CD8-positive, alpha-beta memory T cell (primary cell): Measurements from ENCODE around the gene SNX27. TPM values are rescaled to one million over a fixed set of nuclear protein-coding genes. Genes with fewer than 3 reads are reported as not detected.

Experiments used
- CTCF ChIA-PET: fragments of 350-600 bp; sonication (Branson Sonifier 250); formaldehyde crosslinking; loops from one replicate; lab custom pipeline; 2021; ENCODE audit warnings: antibody characterized with exemption; lab: Charles Lee
- POLR2A ChIA-PET: fragments of 350-600 bp; sonication (Branson Sonifier 250); formaldehyde crosslinking; loops from one replicate; lab custom pipeline; 2021; ENCODE audit warnings: antibody characterized with exemption; lab: Charles Lee
- DNase-seq, 5 donors: peaks; one replicate each; pipeline versions ENCODE4 v3.0.0 to v3.0.0-alpha.2; 2020 to 2022; ENCODE audit warnings: mixed read lengths in 1 of 5
- H3K27ac ChIP-seq: one replicate; pipeline ENCODE4 v1.7.0; 2013; ENCODE audit warnings: low read depth, mild to moderate bottlenecking, low read length, moderate library complexity
- H3K27me3 ChIP-seq: 2 replicates; pipeline ENCODE4 v1.7.0; 2013; ENCODE audit warnings: low read length, mild to moderate bottlenecking; ENCODE audit not compliant: insufficient read depth, poor library complexity, severe bottlenecking
- H3K36me3 ChIP-seq: 2 replicates; pipeline ENCODE4 v1.7.0; 2013; ENCODE audit warnings: mild to moderate bottlenecking, low read length, moderate library complexity; ENCODE audit not compliant: insufficient read depth
- H3K4me1 ChIP-seq: 2 replicates; pipeline ENCODE4 v1.7.0; 2013; ENCODE audit warnings: mild to moderate bottlenecking, low read length, moderate library complexity; ENCODE audit not compliant: insufficient read depth
- H3K4me3 ChIP-seq: 2 replicates; pipeline ENCODE4 v1.7.0; 2013; ENCODE audit warnings: mild to moderate bottlenecking, low read length
- H3K9me3 ChIP-seq: 2 replicates; pipeline ENCODE4 v1.7.0; 2013; ENCODE audit warnings: mild to moderate bottlenecking, low read length
- H3K27ac Mint-ChIP-seq, 8 donors: one replicate each; pipeline ENCODE4 v1.8.0; 2020 to 2021; ENCODE audit warnings: mixed read lengths in 8 of 8, mild to moderate bottlenecking in 6 of 8, inconsistent platforms in 3 of 8, moderate library complexity in 3 of 8
- H3K27me3 Mint-ChIP-seq, 2 donors: one replicate each; pipeline ENCODE4 v1.8.0; 2020 to 2021; ENCODE audit warnings: mixed read lengths in 2 of 2, mild to moderate bottlenecking in 1 of 2, moderate library complexity in 1 of 2
- H3K36me3 Mint-ChIP-seq, 3 donors: one replicate each; pipeline ENCODE4 v1.8.0; 2020 to 2021; ENCODE audit warnings: mixed read lengths in 3 of 3, inconsistent platforms in 1 of 3, mild to moderate bottlenecking in 1 of 3
- H3K4me1 Mint-ChIP-seq, 3 donors: one replicate each; pipeline ENCODE4 v1.8.0; 2020 to 2021; ENCODE audit warnings: mixed read lengths in 3 of 3, inconsistent platforms in 1 of 3, mild to moderate bottlenecking in 1 of 3
- H3K4me3 Mint-ChIP-seq, 7 donors: one replicate each; pipeline ENCODE4 v1.8.0; 2020 to 2021; ENCODE audit warnings: mixed read lengths in 7 of 7, mild to moderate bottlenecking in 6 of 7, moderate library complexity in 4 of 7, inconsistent platforms in 2 of 7
- H3K9me3 Mint-ChIP-seq, 5 donors: one replicate each; pipeline ENCODE4 v1.8.0; 2020 to 2022; ENCODE audit warnings: mixed read lengths in 5 of 5, mild to moderate bottlenecking in 3 of 5, moderate library complexity in 2 of 5, inconsistent platforms in 1 of 5
- polyA plus RNA-seq: library from polyadenylated mRNA; unstranded; fragments of 300-500 nt; fragmentation: Illumina TruSeq; gene quantifications from one replicate; pipeline ENCODE4 v1.2.3, GENCODE V29; 2021
- total RNA-seq, 2 experiments: library from RNA; stranded (reverse); gene quantifications; one replicate each; pipeline ENCODE4 v1.2.3, GENCODE V29; 2021

The SNX27 gene
- total and polyA plus RNA-seq, 3 experiments from 2014 or later: 13.7 to 32.1 (median 30.1) TPM

GRCh38 chr1:151714820-151715725 lies 103.2 kb downstream of the SNX27 start:
- no peak for DNase-seq
- Histone ChIP-seq H3K4me1 (peaks cover 9% of the 10 kb centered on the region), H3K27me3 (peaks cover 9% of the 10 kb centered on the region), H3K9me3 (no peaks in the 10 kb centered on the region), H3K36me3 (no peaks in the 10 kb centered on the region), H3K27ac (no peak overlapping the region), H3K4me3 (no peak overlapping the region)
- Mint-ChIP-seq H3K4me1 (peaks cover 6 to 17% (median 16%) of the 10 kb centered on the region in 3 donors), H3K4me3 (peak overlapping the region in 1 of 7 donors; percentile 17), H3K36me3 (no peaks in the 10 kb centered on the region), H3K27me3 (peaks cover 44 to 72% of the 10 kb centered on the region in 2 donors), H3K27ac (peak overlapping the region in 1 of 8 donors; percentile 32), H3K9me3 (peaks cover 0 to 1% (median 0%) of the 10 kb centered on the region in 5 donors)
- POLR2A ChIA-PET: no interaction called here
- CTCF ChIA-PET: interaction anchor here (1.3 kb wide), 1 partner anchor 122 kb away, joined by 4 read pairs; no protein-coding TSS in a partner anchor

GRCh38 chr1:151715726-151716404 lies 104.0 kb downstream of the SNX27 start:
- Mint-ChIP-seq H3K27ac (peak overlapping the region in 1 of 8 donors; percentile 32), H3K27me3 (peaks cover 46 to 79% of the 10 kb centered on the region in 2 donors), H3K9me3 (peaks cover 0 to 1% (median 0%) of the 10 kb centered on the region in 5 donors), H3K36me3 (no peaks in the 10 kb centered on the region), H3K4me1 (peaks cover 14 to 25% (median 24%) of the 10 kb centered on the region in 3 donors), H3K4me3 (peak overlapping the region in 1 of 7 donors; percentile 17)
- H3K27ac ChIP-seq: no peak overlapping the region
- H3K36me3 ChIP-seq: no peaks in the 10 kb centered on the region
- no peak overlapping the region for H3K4me3 ChIP-seq
- no peaks in the 10 kb centered on the region for H3K9me3 ChIP-seq
- H3K4me1 ChIP-seq: peaks cover 17% of the 10 kb centered on the region
- POLR2A ChIA-PET: interaction anchor here (0.7 kb wide), 1 partner anchor 47 kb away, joined by 3 read pairs; the partner anchor contains the start of gene MRPL9
- peaks cover 9% of the 10 kb centered on the region for H3K27me3 ChIP-seq
- CTCF ChIA-PET: interaction anchor here (1.3 kb wide), 1 partner anchor 121 kb away, joined by 4 read pairs; no protein-coding TSS in a partner anchor
- no peak for DNase-seq

DNA sequence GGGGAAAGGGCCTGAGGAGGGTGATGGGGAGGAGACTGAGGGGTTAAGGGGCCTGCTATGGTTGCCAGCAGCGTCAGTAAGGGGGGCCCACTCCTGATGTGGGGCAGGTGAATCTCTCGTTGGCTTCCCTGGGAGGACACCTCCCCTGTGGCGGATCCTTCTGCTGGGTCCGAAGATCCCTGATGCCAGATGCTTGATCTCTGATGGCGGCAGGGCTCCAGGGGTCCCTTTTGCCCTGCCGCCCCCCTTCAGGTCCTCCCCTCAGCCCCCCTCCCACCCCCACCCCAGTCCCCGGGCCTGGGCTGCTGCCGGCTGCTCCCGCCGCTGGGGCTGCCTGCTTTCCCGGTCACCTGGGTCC lies 104.5 kb downstream of the SNX27 start:
- ChIA-PET POLR2A (no interaction called here), CTCF (no interaction called here)
- H3K27ac ChIP-seq: no peak overlapping the region
- peaks cover 46 to 79% of the 10 kb centered on the region in 2 donors for H3K27me3 Mint-ChIP-seq
- no peaks in the 10 kb centered on the region for H3K9me3 ChIP-seq
- H3K4me3 Mint-ChIP-seq: no peak overlapping the region
- no peak for DNase-seq
- peaks cover 19% of the 10 kb centered on the region for H3K4me1 ChIP-seq
- H3K27me3 ChIP-seq: peaks cover 9% of the 10 kb centered on the region
- H3K4me3 ChIP-seq: no peak overlapping the region
- no peak overlapping the region for H3K27ac Mint-ChIP-seq
- peaks cover 0 to 1% (median 0%) of the 10 kb centered on the region in 5 donors for H3K9me3 Mint-ChIP-seq
- no peaks in the 10 kb centered on the region for H3K36me3 ChIP-seq
- H3K36me3 Mint-ChIP-seq: no peaks in the 10 kb centered on the region
- H3K4me1 Mint-ChIP-seq: peaks cover 17 to 28% (median 27%) of the 10 kb centered on the region in 3 donors

DNA sequence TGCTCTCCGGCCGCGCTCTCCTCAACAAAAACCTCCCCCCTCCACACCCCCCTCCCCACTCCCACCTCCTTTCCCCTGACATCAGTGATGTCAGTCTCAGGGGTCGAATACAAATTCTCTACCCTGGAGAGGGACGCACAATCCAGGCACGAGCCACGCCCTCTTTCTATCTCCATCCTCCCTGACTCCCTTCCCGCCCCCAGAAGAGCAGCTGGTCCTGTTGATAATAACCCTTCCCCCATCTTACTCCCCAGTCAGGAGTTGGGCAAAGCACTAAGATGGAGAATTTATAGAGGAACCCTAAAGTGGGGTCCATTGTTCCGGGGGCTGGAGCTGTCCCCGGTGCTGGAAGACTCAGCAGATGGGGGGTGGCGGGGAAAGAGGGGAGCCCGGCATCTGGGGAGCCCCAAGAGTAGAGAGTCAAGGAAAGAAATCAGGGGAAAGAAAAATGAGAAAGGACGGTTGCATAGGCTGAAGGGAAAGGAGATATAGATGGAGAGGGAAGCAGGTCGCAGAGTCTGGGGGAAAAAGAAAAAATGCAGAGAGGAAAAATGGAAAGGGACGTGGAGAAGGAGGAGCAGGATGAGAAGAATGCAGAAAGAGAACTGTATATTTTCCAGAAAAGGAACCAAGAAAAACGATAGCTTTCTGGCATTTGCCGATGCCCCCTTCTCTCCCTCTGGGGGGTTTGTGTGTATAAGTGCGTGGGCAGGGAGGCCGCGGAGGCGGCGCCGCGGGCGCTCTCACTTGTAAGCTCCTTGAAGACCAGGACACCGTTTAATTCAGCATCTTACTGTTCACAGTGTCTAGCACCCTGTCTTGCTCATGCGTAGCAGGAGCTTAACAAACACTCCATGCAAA lies 105.2 kb downstream of the SNX27 start, which contains the start of gene CELF3:
Gene CELF3, minus strand, starts transcription at position 33 of the 861 bp plus-strand sequence. CDS start 783 bp downstream, outside the sequence.
- peak in 3 of 5 donors; percentile 26 to 56 (median 35) for DNase-seq
- peaks cover 41 to 78% of the 10 kb centered on the region in 2 donors for H3K27me3 Mint-ChIP-seq
- peak within 1 kb of the TSS in 5 of 7 donors; percentile 23 to 79 (median 38) for H3K4me3 Mint-ChIP-seq
- no peaks in the 10 kb centered on the region for H3K36me3 Mint-ChIP-seq
- POLR2A ChIA-PET: no interaction called here
- CTCF ChIA-PET: interaction anchor here (1.4 kb wide), 1 partner anchor 123 kb away, joined by 3 read pairs; no protein-coding TSS in a partner anchor
- peaks cover 13% of the 10 kb centered on the region for H3K27me3 ChIP-seq
- H3K27ac Mint-ChIP-seq: peak within 1 kb of the TSS in 2 of 8 donors; percentile 32 to 68
- no peak within 1 kb of the TSS for H3K27ac ChIP-seq
- H3K4me1 ChIP-seq: peaks cover 25% of the 10 kb centered on the region
- H3K36me3 ChIP-seq: no peaks in the 10 kb centered on the region
- no peaks in the 10 kb centered on the region for H3K9me3 ChIP-seq
- H3K4me3 ChIP-seq: no peak within 1 kb of the TSS
- peaks cover 23 to 33% (median 33%) of the 10 kb centered on the region in 3 donors for H3K4me1 Mint-ChIP-seq
- peaks cover 0 to 1% (median 0%) of the 10 kb centered on the region in 5 donors for H3K9me3 Mint-ChIP-seq

GRCh38 chr1:151718011-151718431 lies 106.2 kb downstream of the SNX27 start:
- H3K27ac Mint-ChIP-seq: no peak overlapping the region
- no peak for DNase-seq
- H3K4me1 Mint-ChIP-seq: peaks cover 24 to 36% (median 35%) of the 10 kb centered on the region in 3 donors
- ChIA-PET POLR2A (no interaction called here), CTCF (interaction anchor here (1.4 kb wide), 1 partner anchor 124 kb away, joined by 3 read pairs; no protein-coding TSS in a partner anchor)
- Histone ChIP-seq H3K36me3 (no peaks in the 10 kb centered on the region), H3K4me1 (peaks cover 28% of the 10 kb centered on the region), H3K27ac (no peak overlapping the region), H3K27me3 (peaks cover 19% of the 10 kb centered on the region), H3K9me3 (no peaks in the 10 kb centered on the region), H3K4me3 (no peak overlapping the region)
- H3K9me3 Mint-ChIP-seq: peaks cover 0 to 1% (median 0%) of the 10 kb centered on the region in 5 donors
- peak overlapping the region in 1 of 7 donors; percentile 33 for H3K4me3 Mint-ChIP-seq
- no peaks in the 10 kb centered on the region for H3K36me3 Mint-ChIP-seq
- H3K27me3 Mint-ChIP-seq: peaks cover 41 to 70% of the 10 kb centered on the region in 2 donors

GRCh38 chr1:151718666-151719065 lies 106.8 kb downstream of the SNX27 start:
- H3K36me3 Mint-ChIP-seq: no peaks in the 10 kb centered on the region
- peaks cover 21% of the 10 kb centered on the region for H3K27me3 ChIP-seq

GRCh38 chr1:151720125-151720524 lies 108.3 kb downstream of the SNX27 start:
- no peak overlapping the region for H3K4me3 ChIP-seq
- H3K36me3 Mint-ChIP-seq: no peaks in the 10 kb centered on the region

More at GRCh38 chr1:151718666-151719065, 106.8 kb downstream of the SNX27 start:
- H3K4me1 Mint-ChIP-seq: peaks cover 24 to 36% (median 35%) of the 10 kb centered on the region in 3 donors
- Histone ChIP-seq H3K27ac (no peak overlapping the region), H3K36me3 (no peaks in the 10 kb centered on the region), H3K9me3 (no peaks in the 10 kb centered on the region), H3K4me1 (peaks cover 28% of the 10 kb centered on the region), H3K4me3 (no peak overlapping the region)
- no peak overlapping the region for H3K4me3 Mint-ChIP-seq
- POLR2A ChIA-PET: no interaction called here
- peaks cover 43 to 66% of the 10 kb centered on the region in 2 donors for H3K27me3 Mint-ChIP-seq
- H3K27ac Mint-ChIP-seq: no peak overlapping the region
- peaks cover 0 to 1% (median 0%) of the 10 kb centered on the region in 5 donors for H3K9me3 Mint-ChIP-seq
- CTCF ChIA-PET: no interaction called here
- no peak for DNase-seq

More at GRCh38 chr1:151720125-151720524, 108.3 kb downstream of the SNX27 start:
- peak overlapping the region in 3 of 8 donors; percentile 1 to 26 (median 20) for H3K27ac Mint-ChIP-seq
- CTCF ChIA-PET: interaction anchor here (1.0 kb wide), 1 partner anchor 15 kb away, joined by 5 read pairs; no protein-coding TSS in a partner anchor
- Histone ChIP-seq H3K36me3 (no peaks in the 10 kb centered on the region), H3K27me3 (peaks cover 29% of the 10 kb centered on the region), H3K9me3 (no peaks in the 10 kb centered on the region), H3K27ac (no peak overlapping the region), H3K4me1 (peaks cover 28% of the 10 kb centered on the region)
- peaks cover 0 to 1% (median 0%) of the 10 kb centered on the region in 5 donors for H3K9me3 Mint-ChIP-seq
- H3K4me1 Mint-ChIP-seq: peaks cover 24 to 36% (median 35%) of the 10 kb centered on the region in 3 donors
- no peak for DNase-seq
- POLR2A ChIA-PET: no interaction called here
- H3K4me3 Mint-ChIP-seq: peak overlapping the region; percentile 36 to 90 (median 46)
- H3K27me3 Mint-ChIP-seq: peaks cover 43 to 62% of the 10 kb centered on the region in 2 donors
